IPS-20b (cell line): ENCODE data around the gene ALDOB.
"Not testable (repeated sequence)": the region's sequence is repeated elsewhere in the genome, so short reads cannot be mapped to it uniquely, and the experiment has no call there.

Source experiments
- H3K27ac ChIP-seq: one replicate; pipeline ENCODE4 v1.5.1; 2013; ENCODE audit warnings: low read length
- H3K27me3 ChIP-seq: 2 replicates; pipeline ENCODE4 v1.6.1; 2013; ENCODE audit warnings: mild to moderate bottlenecking, low read length, inconsistent platforms; ENCODE audit not compliant: insufficient read depth
- H3K36me3 ChIP-seq: 2 replicates; pipeline ENCODE4 v1.6.1; 2013; ENCODE audit warnings: low read depth, mild to moderate bottlenecking, inconsistent platforms, low read length, moderate library complexity; ENCODE audit not compliant: insufficient read depth
- H3K4me1 ChIP-seq: 2 replicates; pipeline ENCODE4 v1.6.1; 2013; ENCODE audit warnings: mild to moderate bottlenecking, control low read depth, inconsistent platforms, low read length, moderate library complexity; ENCODE audit not compliant: insufficient read depth
- H3K4me3 ChIP-seq: 2 replicates; pipeline ENCODE4 v1.5.1; 2013; ENCODE audit warnings: mild to moderate bottlenecking, low read length, inconsistent platforms
- H3K9ac ChIP-seq: 2 replicates; pipeline ENCODE4 v1.6.1; 2013; ENCODE audit warnings: low read depth, mild to moderate bottlenecking, inconsistent platforms, low read length, moderate library complexity
- H3K9me3 ChIP-seq: 2 replicates; pipeline ENCODE4 v1.6.1; 2013; ENCODE audit warnings: mild to moderate bottlenecking, low read depth, low read length, inconsistent platforms; ENCODE audit not compliant: insufficient read depth

The ALDOB gene

DNA sequence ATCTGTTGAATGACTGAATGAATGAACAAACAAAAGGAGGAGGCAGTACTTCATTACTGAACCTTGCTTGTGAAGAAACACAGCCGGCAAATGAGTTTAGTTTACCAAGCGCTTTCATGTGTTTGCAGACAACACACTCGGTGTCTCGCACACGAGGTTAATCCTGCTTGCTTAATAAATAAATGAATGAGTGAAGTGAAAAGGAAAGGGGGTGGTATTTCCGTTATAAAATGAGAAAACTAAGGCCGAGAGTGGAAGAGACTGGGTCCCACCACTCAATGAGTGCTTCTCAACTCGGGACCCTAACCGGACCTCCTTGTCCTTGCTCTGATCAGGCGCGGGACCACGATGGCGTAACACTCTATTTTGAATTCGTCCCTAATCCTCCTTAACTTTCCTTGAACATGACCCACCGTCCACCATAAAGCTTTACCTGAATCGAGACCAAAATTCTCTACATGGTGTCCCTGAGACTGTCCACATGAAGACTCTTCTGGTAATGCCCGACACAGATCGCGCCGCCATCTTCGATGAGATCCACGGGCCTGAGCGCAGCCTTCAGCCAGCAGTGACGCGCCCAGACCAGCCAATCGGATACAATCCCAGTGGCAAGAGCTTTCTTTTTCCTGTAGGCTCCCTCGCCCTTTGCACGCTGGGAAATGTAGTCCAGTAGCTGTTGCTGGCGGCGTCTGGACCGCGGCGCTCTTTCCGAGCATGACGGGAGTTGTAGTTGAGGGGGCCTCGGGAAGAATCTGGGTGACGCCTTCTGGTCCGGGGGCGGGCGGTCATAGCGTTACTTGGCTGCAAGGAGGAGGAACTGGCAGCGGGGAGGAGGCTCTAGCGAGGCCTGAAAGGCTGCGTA, 37.3 kb downstream of the ALDOB start, which contains the start of the genes MRPL50 and ZNF189:
TSS of gene MRPL50 (minus strand) at position 551 of the 862 bp plus-strand sequence. CDS start at position 525, 26 bp downstream.
TSS of gene ZNF189 (plus strand) at position 784 of the 862 bp plus-strand sequence. CDS start 306 bp downstream, outside the sequence.
- Histone ChIP-seq H3K4me1 (peaks cover 5% of the 10 kb centered on the region; the same call in 1 of the 2 replicates), H3K36me3 (peaks cover 59% of the 10 kb centered on the region), H3K9me3 (peaks cover 17% of the 10 kb centered on the region), H3K9ac (peak within 1 kb of the TSS; percentile 87), H3K27ac (peak within 1 kb of the TSS; percentile 44), H3K27me3 (no peaks in the 10 kb centered on the region), H3K4me3 (peak within 1 kb of the TSS; percentile 81)

DNA sequence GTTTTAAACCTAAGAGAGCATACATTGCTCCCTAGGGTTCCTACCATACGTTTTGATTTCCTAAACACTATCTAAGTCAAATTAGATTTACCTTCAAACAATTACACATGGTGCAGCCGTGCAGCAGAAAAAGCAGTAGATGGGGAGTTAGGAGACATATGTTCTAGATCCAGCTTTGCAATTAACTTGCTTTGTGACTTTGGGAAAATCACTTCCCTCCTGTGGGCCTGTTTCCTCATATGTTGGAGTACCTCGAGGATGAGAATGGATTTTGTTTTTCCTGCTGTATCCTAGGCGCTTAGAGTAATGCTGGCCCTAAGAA, 37.9 kb downstream of the ALDOB start:
- Histone ChIP-seq H3K4me1 (peaks cover 5% of the 10 kb centered on the region; the same call in 1 of the 2 replicates), H3K36me3 (peaks cover 53% of the 10 kb centered on the region)

DNA sequence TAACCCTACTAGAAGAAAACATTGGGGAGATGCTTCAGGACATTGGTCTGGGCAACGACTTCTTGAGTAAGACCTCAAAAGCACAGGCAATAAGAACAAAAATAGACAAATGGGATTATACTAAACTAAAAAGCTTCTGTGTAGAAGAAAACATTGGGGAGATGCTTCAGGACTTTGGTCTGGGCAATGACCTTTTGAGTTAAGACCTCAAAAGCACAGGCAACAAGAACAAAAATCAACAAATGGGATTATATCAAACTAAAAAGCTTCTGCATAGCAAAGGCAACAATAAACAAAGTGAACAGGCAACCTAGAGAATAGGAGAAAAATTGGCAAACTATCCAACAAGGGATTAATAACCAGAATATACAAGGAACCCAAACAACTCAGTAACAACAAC, 40.9 kb downstream of the ALDOB start:
- H3K9me3 ChIP-seq = peaks cover 17% of the 10 kb centered on the region
- H3K9ac ChIP-seq = no peak overlapping the region
- H3K36me3 ChIP-seq = peaks cover 41% of the 10 kb centered on the region
- peaks cover 2% of the 10 kb centered on the region; the same call in 1 of the 2 replicates for H3K4me1 ChIP-seq
- no peak overlapping the region for H3K4me3 ChIP-seq
- H3K27me3 ChIP-seq = no peaks in the 10 kb centered on the region
- no peak overlapping the region for H3K27ac ChIP-seq

More for the DNA sequence above, 37.9 kb downstream of the ALDOB start:
- H3K4me3 ChIP-seq = peak overlapping the region; percentile 81
- peak overlapping the region; percentile 44 for H3K27ac ChIP-seq
- H3K9ac ChIP-seq = peak overlapping the region; percentile 87
- H3K27me3 ChIP-seq = no peaks in the 10 kb centered on the region
- H3K9me3 ChIP-seq = peaks cover 17% of the 10 kb centered on the region

DNA sequence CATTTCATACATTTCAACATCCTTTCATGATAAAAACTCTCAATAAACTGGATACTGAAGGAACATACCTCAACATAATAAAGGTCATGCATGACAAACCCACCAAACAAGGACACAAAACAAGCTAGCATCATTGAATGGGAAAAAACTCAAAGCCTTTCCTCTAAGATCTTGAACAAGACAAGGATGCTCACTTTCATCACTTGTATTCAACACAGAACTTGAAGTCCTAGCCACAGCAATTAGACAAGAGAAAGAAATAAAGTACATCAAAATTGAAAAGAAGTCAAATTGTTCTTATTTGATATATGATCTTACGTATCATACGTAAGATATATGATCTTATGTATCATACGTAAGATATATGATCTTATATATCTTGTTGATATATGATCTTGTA, 42.4 kb downstream of the ALDOB start:
- Histone ChIP-seq H3K9ac (no peak overlapping the region), H3K4me3 (no peak overlapping the region), H3K27me3 (no peaks in the 10 kb centered on the region), H3K4me1 (no peaks in the 10 kb centered on the region), H3K9me3 (peaks cover 17% of the 10 kb centered on the region), H3K27ac (no peak overlapping the region), H3K36me3 (peaks cover 54% of the 10 kb centered on the region)

DNA sequence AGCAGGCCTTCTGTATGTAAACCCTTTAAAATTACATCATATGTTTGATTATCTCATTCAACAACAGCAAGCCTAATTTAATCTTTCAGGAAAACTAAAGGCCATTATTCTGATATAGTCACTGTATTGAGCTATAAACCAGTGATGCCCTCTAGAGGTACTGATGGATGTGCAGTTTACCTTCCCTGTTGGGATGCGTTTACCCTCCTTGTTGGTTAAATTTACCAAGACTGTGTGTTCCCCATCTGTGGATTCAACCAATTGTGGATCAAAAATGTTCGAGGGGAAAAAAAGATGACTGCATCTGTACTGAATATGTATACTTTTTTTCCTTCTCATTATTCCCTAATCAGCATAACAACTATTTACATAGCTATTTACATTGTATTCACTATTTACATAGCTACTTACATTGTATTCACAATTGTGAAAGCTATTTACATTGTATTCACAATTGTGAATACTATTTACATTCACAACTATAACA, 47.0 kb downstream of the ALDOB start:
- Histone ChIP-seq H3K4me1 (peaks cover 5% of the 10 kb centered on the region; the same call in 1 of the 2 replicates), H3K9me3 (peaks cover 14% of the 10 kb centered on the region), H3K27ac (no peak overlapping the region), H3K9ac (no peak overlapping the region), H3K27me3 (no peaks in the 10 kb centered on the region), H3K4me3 (no peak overlapping the region), H3K36me3 (peaks cover 43% of the 10 kb centered on the region)

DNA sequence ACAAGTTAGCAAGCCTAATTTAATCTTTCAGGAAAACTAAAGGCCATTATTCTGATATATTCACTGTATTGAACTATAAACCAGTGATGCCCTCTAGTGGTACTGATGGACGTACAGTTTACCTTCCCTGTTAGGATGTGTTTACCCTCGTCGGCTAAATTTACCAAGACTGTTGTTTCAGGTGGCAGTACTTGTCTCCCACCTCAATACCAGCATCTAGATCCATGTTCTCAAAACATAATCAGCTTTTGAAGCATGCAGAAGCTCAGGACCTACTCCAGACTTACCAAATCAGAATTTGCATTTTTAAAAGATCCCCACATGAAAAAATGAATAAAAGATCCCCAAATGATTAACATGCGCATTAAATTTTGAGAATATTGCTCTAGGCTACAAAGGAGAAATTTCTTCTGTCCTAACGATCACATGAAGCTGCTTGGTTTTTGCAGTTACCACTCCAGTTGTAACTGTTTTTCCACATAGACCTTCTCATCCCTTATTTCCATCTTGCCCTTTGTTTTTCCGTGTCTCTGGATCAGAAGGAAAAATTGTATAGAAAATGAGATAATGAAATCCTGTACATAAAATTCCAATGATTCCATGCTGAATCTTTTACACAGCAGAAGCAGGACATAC, 47.6 kb downstream of the ALDOB start:
- no peak overlapping the region for H3K9ac ChIP-seq
- peaks cover 11% of the 10 kb centered on the region; the same call in 1 of the 2 replicates for H3K9me3 ChIP-seq
- no peak overlapping the region for H3K27ac ChIP-seq
- no peaks in the 10 kb centered on the region for H3K27me3 ChIP-seq
- no peak overlapping the region for H3K4me3 ChIP-seq
- H3K36me3 ChIP-seq = peaks cover 43% of the 10 kb centered on the region
- H3K4me1 ChIP-seq = peaks cover 7% of the 10 kb centered on the region; the same call in 1 of the 2 replicates

DNA sequence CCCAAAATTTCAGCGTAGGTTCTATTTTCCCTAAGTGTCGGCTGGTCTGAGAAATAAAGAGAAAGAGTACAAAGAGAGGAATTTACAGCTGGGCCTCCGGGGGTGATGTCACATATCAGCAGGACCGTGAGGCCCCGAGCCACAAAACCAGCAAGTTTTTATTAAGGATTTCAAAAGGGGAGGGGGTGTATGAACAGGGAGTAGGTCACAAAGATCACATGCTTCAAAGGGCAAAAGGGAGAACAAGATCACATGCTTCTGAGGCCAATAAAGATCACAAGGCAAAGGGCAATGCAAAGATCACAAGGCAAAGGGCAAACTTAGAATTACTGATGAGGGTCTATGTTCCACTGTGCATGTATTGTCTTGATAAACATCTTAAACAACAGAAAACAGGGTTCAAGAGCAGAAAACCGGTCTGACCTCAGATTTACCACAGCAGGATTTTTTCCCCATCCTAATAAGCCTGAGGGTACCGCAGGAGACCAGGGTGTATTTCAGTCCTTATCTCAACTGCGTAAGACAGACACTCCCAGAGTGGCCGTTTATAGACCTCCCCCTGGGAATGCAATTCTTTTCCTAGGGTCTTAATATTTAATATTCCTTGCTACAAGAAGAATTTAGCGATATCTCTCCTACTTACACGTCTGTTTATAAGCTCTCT, 50.6 kb downstream of the ALDOB start, which contains the start of gene BAAT:
TSS of gene BAAT (minus strand) at position 134 of the 664 bp plus-strand sequence. CDS start 13,602 bp downstream, outside the sequence.
- not testable (repeated sequence) for H3K9ac ChIP-seq, H3K4me3 ChIP-seq, H3K27me3 ChIP-seq, H3K27ac ChIP-seq, H3K4me1 ChIP-seq
- peaks cover 11% of the 10 kb centered on the region; the same call in 1 of the 2 replicates for H3K9me3 ChIP-seq
- peaks cover 31% of the 10 kb centered on the region for H3K36me3 ChIP-seq

DNA sequence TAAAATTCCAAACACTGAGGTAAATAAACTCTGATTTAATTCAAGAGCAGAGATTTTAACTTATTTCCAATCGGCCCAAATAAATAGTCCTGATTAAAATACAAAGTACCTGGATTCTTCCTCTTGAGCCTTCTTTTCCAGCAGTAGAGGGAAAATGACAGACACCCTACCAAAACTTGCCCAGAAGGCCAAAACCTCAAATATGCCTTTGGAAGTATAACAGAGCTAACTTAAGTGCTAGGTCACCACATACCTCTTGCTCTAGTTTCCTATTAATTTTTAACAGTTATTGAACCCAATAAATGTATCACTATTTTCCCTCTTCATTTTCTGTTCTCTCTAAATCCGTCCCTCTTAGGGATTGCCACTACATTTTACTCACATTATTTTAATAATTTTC, 52.2 kb downstream of the ALDOB start:
- H3K4me3 ChIP-seq = no peak overlapping the region
- H3K9me3 ChIP-seq = peaks cover 11% of the 10 kb centered on the region; the same call in 1 of the 2 replicates
- no peak overlapping the region for H3K27ac ChIP-seq
- no peak overlapping the region for H3K9ac ChIP-seq
- H3K27me3 ChIP-seq = no peaks in the 10 kb centered on the region
- H3K4me1 ChIP-seq = peaks cover 7% of the 10 kb centered on the region; the same call in 1 of the 2 replicates
- peaks cover 17% of the 10 kb centered on the region; the same call in 1 of the 2 replicates for H3K36me3 ChIP-seq

DNA sequence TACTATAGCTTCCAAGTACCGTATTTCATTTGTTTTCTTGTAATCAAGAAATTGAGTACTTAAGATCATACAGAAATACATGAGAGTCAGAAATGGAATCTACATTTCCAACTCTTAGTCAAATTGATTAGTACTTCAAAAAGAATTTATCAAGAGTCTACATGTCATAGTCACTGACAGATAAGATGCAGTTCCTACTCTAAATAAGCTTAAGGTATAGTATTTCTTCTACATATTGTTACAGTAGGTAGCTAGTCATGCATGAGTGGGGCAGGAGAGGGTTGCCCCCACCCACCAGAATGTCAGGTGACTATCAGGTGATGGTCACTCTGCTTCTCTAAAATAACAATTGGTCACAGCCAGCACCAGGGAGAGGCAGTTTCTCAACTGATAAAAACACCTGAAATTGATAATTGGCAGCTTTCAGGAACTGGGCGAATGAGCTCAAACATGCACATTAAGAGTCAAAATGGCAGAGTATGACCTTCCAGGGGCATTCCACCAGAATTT, 53.7 kb downstream of the ALDOB start:
- no peak overlapping the region for H3K9ac ChIP-seq
- H3K27ac ChIP-seq = no peak overlapping the region
- peaks cover 11% of the 10 kb centered on the region; the same call in 1 of the 2 replicates for H3K9me3 ChIP-seq
- no peaks in the 10 kb centered on the region for H3K27me3 ChIP-seq
- H3K4me3 ChIP-seq = no peak overlapping the region
- peaks cover 7% of the 10 kb centered on the region; the same call in 1 of the 2 replicates for H3K4me1 ChIP-seq
- H3K36me3 ChIP-seq = peaks cover 4% of the 10 kb centered on the region; the same call in 1 of the 2 replicates

DNA sequence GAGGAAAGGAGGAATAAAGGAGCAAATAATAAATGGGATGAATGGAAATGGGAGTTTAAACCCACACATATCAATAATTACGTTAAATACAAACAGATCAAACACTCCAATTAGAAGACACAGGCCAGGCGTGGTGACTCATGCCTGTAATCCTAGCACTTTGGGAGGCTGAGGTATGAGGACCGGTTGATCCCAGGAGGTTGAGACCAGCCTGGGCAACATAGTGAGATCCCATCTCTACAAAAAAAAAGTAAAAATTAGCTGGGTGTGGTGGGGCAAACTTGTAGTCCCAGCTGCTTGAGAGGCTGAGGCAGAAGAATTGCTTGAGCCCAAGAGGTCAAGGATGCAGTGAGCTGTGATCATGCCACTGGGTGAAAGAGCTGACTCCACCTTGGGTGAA, 54.5 kb downstream of the ALDOB start:
- H3K27ac ChIP-seq = no peak overlapping the region

DNA sequence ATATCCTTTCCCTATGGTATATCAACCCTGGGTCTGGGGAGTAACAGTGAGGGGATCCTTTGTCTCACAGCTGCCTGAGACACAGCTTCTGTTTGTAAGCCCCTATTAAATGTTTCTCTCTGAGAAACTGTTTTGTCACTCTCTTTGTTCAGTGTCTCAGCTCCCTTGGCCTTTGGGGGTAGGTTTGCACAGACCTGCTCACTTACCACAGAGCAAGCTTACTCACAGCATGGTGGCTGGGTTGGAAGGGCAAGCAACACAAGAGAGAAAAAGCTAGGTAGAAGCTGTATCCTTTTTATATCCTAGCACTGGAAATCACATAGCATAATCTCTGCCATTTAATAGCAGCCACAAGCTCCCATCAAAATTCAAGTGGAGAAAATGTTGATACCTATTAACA, 55.3 kb downstream of the ALDOB start:
- Histone ChIP-seq H3K36me3 (no peaks in the 10 kb centered on the region; the same call in 1 of the 2 replicates), H3K9ac (no peak overlapping the region), H3K4me1 (peaks cover 7% of the 10 kb centered on the region; the same call in 1 of the 2 replicates), H3K27ac (no peak overlapping the region), H3K27me3 (no peaks in the 10 kb centered on the region), H3K9me3 (peaks cover 5% of the 10 kb centered on the region; the same call in 1 of the 2 replicates), H3K4me3 (no peak overlapping the region)

More for the DNA sequence above, 54.5 kb downstream of the ALDOB start:
- no peak overlapping the region for H3K9ac ChIP-seq
- peaks cover 9% of the 10 kb centered on the region; the same call in 1 of the 2 replicates for H3K9me3 ChIP-seq
- no peaks in the 10 kb centered on the region; the same call in 1 of the 2 replicates for H3K36me3 ChIP-seq
- H3K27me3 ChIP-seq = no peaks in the 10 kb centered on the region
- no peak overlapping the region for H3K4me3 ChIP-seq
- H3K4me1 ChIP-seq = peaks cover 7% of the 10 kb centered on the region; the same call in 1 of the 2 replicates
